NCI-H2196 (cell line): ENCODE measurements around the gene CSNK1G2.

Experiments
- DNase-seq: peaks from one replicate; lab custom pipeline; 2025; ENCODE audit not compliant: unreplicated experiment; lab: John Stamatoyannopoulos, UW

CSNK1G2 gene

GRCh38 chr19:1917926-1918325 is 23.0 kb upstream of the CSNK1G2 start:
- no peak for DNase-seq

- no peak for DNase-seq
Observed at GRCh38 chr19:1918975-1919374, 22.0 kb upstream of the CSNK1G2 start.

GRCh38 chr19:1920644-1921043 is 20.3 kb upstream of the CSNK1G2 start:
- no peak for DNase-seq

- DNase-seq: no peak
Observed at GRCh38 chr19:1921326-1921725, 19.6 kb upstream of the CSNK1G2 start.

GRCh38 chr19:1921825-1922224 is 19.1 kb upstream of the CSNK1G2 start:
- no peak for DNase-seq

- no peak for DNase-seq
Observed at GRCh38 chr19:1922803-1923202, 18.2 kb upstream of the CSNK1G2 start.

GRCh38 chr19:1923319-1923718 is 17.7 kb upstream of the CSNK1G2 start:
- no peak for DNase-seq

- no peak for DNase-seq
Observed at GRCh38 chr19:1924320-1924961, 16.5 kb upstream of the CSNK1G2 start.

GRCh38 chr19:1925544-1925943 is 15.4 kb upstream of the CSNK1G2 start:
- DNase-seq: no peak

- DNase-seq: peak; percentile 88
Observed at GRCh38 chr19:1929021-1929742, 11.8 kb upstream of the CSNK1G2 start.

GRCh38 chr19:1931445-1931844 is 9.5 kb upstream of the CSNK1G2 start:
- no peak for DNase-seq

- no peak for DNase-seq
Observed at GRCh38 chr19:1932395-1932794, 8.6 kb upstream of the CSNK1G2 start.

GRCh38 chr19:1933244-1933643 is 7.7 kb upstream of the CSNK1G2 start:
- DNase-seq: no peak

GRCh38 chr19:1933942-1934341 is 7.0 kb upstream of the CSNK1G2 start:
- no peak for DNase-seq

- DNase-seq: peak; percentile 35
Observed at GRCh38 chr19:1935484-1936208, 5.3 kb upstream of the CSNK1G2 start.

GRCh38 chr19:1936430-1936829 is 4.5 kb upstream of the CSNK1G2 start:
- no peak for DNase-seq

- DNase-seq: no peak
Observed at GRCh38 chr19:1936916-1937610, 3.9 kb upstream of the CSNK1G2 start.

- DNase-seq: no peak
Observed at GRCh38 chr19:1938071-1938470, 2.9 kb upstream of the CSNK1G2 start.

GRCh38 chr19:1942078-1942933 is 1.3 kb downstream of the CSNK1G2 start:
- DNase-seq: peak; percentile 67

- no peak for DNase-seq
Observed at GRCh38 chr19:1942934-1943555, 2.1 kb downstream of the CSNK1G2 start.
